HG03521 (cell line): ENCODE results near the gene CLK3.
"Not testable (repeated sequence)": the region's sequence is repeated elsewhere in the genome, so short reads cannot be mapped to it uniquely, and the experiment has no call there.

Source experiments
- ATAC-seq: cut with Tn5 transposase; IDR thresholded peaks from one replicate; pipeline ENCODE4 v1.9.1; 2021; ENCODE audit warnings: mild to moderate bottlenecking, moderate library complexity; ENCODE audit not compliant: unreplicated experiment

CLK3 gene

GRCh38 chr15:74641151-74641550 lies 25.5 kb downstream of the CLK3 start:
- no peak for ATAC-seq

- ATAC-seq = no peak
Observed at GRCh38 chr15:74642348-74642733, 26.7 kb downstream of the CLK3 start.

- ATAC-seq = no peak
Observed at GRCh38 chr15:74642734-74643664, 27.4 kb downstream of the CLK3 start.

DNA sequence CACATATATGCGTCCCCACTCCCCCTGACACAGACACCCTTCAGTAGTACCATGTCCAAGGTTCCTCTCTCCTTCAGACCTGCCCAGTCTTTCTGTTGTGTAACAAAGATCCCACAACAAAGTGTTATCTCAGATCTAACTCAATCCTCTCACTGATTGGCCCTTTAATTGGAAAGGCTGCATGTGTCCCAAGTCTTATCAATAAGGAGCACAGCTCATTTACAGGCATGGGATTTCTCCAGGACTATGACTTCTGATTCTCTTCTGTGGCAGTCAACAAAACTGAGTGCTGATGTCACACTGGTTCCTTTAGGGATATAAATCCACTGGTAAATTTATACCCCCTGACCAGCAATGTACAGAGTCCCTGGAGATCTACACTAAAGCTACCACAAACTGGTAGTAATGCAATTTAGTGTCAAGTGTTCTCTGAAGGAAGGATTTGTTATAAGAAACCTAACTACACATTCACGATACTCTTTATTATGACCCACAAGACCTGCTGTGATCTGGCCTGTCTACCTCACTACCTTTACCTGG lies 28.1 kb downstream of the CLK3 start:
- ATAC-seq = no peak

- no peak for ATAC-seq
Observed at GRCh38 chr15:74646480-74646879, 30.8 kb downstream of the CLK3 start.

- no peak for ATAC-seq
Observed at GRCh38 chr15:74648051-74648842, 32.6 kb downstream of the CLK3 start.

DNA sequence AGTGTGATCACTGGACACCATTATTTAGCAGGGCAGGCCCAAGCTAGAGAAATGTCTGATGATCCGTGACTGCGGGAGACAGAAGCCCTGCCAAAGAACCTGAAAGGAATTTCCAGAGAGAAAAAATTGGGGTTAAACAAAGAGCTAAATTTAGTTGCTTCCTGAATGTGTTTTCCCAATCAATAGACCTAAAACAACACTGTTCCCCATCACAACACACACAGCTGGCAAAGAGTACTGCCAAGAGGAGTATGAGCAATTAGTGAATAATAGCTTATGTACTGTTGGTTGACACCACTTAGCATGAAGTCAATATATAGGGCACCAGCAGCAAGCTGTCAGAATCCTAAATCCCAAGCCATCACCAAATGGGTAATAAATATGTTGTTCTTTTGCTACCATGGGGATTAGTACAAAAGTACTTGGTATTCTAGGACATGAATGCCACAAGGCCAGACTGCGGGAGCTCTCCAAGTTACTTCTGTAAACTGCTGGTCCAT lies 35.7 kb downstream of the CLK3 start:
- no peak for ATAC-seq

DNA sequence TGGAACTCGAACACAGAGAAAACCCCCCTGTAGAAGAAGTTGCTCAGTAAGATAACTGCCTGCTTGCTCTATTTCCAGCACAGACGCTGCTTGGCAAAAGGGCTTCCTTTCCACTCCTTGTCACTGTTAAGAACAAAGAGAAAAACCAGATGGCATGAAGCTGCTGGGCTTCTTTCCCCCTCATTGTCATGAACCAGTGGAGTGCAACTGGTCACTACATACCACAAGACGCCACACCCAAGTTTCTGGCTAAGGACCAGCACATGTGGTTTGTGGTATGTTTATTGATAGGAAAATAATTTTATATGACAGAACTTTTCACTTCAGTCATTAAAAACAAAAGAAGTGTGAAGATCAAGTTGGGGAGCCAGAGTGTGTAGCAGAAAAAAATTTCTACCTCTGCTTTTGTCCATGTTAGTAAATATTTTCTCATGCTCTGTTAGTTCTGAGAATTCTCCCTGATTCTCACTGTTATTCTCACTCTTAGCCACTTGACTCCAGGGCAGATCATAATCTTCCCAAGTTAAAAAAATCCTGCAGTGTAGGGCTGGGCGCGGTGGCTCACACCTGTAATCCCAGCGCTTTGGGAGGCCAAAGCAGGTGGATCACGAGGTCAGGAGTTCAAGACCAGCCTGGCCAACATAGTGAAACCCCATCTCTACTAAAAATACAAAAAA lies 37.9 kb downstream of the CLK3 start:
- ATAC-seq = no peak

GRCh38 chr15:74655424-74655823 lies 39.8 kb downstream of the CLK3 start:
- no peak for ATAC-seq

- ATAC-seq = no peak
Observed at GRCh38 chr15:74656935-74657535, 41.4 kb downstream of the CLK3 start.

GRCh38 chr15:74657846-74658245 lies 42.2 kb downstream of the CLK3 start:
- ATAC-seq = no peak

DNA sequence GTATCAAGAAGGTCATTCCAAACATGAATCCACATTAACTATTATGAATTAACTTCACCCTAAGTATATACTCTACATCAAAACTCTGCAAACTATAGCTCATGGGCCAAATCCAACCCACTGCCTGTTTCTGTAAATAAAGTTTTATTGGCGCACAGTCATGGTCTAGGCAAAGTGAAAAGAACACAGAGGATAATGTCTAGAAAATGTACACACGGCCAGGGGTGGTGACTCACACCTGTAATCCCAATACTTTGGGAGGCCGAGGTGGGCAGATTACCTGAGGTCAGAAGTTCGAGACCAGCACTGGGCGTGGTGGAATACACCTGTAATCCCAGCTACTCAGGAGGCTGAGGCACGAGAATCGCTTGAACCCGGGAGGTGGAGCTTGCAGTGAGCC lies 45.6 kb downstream of the CLK3 start:
- ATAC-seq = not testable (repeated sequence)

DNA sequence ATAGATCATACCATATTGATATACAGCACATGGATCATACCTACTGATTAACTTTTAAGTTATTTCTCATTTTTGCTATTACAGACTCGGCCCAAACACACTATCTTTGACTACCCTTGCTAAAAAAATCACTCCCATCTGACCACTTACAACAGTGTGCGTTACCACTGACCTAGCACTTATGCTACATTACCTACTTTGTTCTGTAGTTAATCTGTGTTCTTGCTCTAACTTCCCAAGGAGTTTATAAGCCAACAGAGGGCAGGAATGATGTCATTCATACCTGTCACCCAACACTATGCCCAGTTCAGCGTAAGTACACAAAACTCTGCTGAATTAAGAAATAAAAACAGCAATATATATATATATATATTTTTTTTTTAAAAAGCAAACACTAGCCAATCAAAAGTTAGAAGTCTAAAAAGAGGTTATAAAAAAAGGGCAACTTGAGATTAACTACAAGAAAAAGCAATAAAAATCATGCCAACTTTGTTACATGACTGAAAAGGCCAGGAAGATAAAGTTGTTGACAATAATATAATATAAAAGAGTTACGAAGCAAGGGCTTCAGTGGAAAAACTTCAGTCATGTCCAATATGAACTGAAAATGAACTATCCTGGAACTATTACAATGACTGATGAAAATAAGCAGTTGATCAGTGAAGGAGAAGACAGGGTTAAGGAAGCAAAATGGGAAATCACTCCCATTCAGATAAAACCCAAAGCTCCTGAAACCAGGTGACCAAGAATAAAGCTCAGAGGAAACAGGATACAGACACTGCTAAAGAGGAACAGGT lies 46.6 kb downstream of the CLK3 start:
- no peak for ATAC-seq

DNA sequence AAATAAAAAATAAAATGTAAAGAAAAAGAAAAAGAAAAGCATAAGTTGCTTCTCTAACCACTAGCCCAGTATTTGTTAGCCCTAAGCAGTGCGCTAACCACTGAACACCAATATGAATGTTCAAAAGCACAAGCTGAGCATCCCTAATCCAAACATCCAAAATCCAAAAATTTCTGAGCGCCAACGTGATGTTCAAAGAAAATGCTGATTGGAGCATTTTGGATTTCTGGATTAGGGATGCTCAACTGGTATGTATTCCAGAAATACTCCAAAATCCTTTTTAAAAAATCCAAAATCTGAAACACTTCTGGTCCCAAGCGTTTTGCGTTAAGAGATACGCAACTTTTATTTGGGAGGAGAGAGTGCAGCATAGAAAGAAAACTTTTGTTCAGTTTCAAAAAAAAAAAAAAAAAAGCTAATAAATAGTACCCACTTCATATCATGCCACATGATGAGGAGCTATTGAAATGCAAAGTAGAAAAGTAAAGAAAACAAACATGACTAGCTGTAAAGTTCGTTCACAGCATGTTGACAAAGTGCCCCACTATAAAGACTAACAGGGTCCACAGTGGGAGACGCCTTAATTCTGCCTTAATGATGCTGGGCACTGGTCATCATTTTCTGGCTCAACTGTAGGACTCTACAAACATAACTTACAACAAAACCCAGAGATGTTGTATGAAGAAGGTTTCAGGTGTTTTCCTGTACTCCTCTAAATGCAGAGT lies 47.8 kb downstream of the CLK3 start:
- ATAC-seq = no peak

- ATAC-seq = no peak
Observed at GRCh38 chr15:74664028-74664616, 48.5 kb downstream of the CLK3 start.

GRCh38 chr15:74664670-74665069 lies 49.0 kb downstream of the CLK3 start:
- ATAC-seq = no peak

DNA sequence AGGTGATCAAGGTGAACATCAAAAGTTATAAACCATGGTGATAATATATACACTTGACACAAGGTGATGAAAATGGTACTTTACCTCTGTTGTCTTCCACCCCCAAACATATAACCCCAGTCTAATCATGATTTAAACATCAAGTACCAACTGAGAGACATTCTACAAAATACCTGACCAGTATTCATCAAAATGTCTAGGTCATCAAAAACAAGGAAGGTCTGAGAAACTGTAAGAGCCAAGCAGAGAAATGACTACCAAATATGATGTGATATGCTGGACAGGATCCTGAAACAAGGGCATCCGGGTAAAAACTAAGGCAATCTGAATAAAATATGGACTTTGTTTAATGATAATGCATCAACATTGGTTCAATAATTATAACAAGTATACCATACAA lies 52.3 kb downstream of the CLK3 start:
- no peak for ATAC-seq

GRCh38 chr15:74669627-74670026 lies 54.0 kb downstream of the CLK3 start:
- ATAC-seq = no peak

GRCh38 chr15:74674161-74674560 lies 58.5 kb downstream of the CLK3 start:
- ATAC-seq = no peak
